ENCODE results near the gene PBX3.

GRCh38 chr9:125889112-125889475, 141.9 kb downstream of the PBX3 start:
- TF ChIP-seq CTCF (IDR thresholded peaks at IDR 0.05 in 8 of 11, conservative IDR thresholded peaks at IDR 0.05 in 3 of 11) = no peak
- TF ChIP-seq POLR2A (IDR thresholded peaks at IDR 0.05) = no peak
- peak in 2 of 3 donors; percentile 38 to 41 for TF ChIP-seq POLR2AphosphoS5 (IDR thresholded peaks at IDR 0.05)
